ENCODE results near the gene PLXNA3.

GRCh38 chrX:154489182-154489581 is 31.1 kb downstream of the PLXNA3 start:
- TF ChIP-seq POLR2A (IDR thresholded peaks at IDR 0.05) (no peak), POLR2AphosphoS5 (IDR thresholded peaks at IDR 0.05) (no peak), CTCF (IDR thresholded peaks at IDR 0.05) (no peak)
